SIG-M5 treated with dmso at 0.1 percent for 504 hours (cell line): ENCODE measurements around the gene S100A16.
"Not testable (repeated sequence)": the region's sequence is repeated elsewhere in the genome, so short reads cannot be mapped to it uniquely, and the experiment has no call there.

ENCODE experiments used
- DNase-seq: peaks from one replicate; lab custom pipeline; 2025; ENCODE audit not compliant: unreplicated experiment; lab: John Stamatoyannopoulos, UW

Gene S100A16

GRCh38 chr1:153565529-153566374 is 47.2 kb downstream of the S100A16 start, which contains the start of gene S100A2:
S100A2 (minus strand) TSS chr1:153565844; CDS start chr1:153563877, 1,967 bp downstream.
- DNase-seq = peak; percentile 51

DNA sequence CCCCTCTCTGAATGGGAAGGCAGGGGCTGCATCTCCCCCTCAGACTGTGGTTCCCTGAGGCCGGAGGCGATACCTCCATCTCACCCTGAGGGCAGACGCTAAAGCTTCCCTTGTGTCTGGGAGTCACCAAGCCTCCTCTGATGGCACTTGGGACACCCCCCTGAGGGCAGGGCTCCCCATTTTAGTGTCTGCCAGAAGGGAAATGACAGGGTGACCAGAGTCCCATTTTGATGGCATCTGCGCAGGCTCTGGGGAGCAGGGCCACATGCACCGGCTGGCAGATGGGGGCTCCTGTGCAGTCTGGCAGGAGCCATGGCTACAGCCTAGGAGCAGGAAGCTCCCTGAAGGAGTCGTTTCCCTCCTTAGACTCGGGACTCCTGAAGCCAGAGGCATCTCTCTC is 48.9 kb downstream of the S100A16 start:
- DNase-seq = no peak

DNA sequence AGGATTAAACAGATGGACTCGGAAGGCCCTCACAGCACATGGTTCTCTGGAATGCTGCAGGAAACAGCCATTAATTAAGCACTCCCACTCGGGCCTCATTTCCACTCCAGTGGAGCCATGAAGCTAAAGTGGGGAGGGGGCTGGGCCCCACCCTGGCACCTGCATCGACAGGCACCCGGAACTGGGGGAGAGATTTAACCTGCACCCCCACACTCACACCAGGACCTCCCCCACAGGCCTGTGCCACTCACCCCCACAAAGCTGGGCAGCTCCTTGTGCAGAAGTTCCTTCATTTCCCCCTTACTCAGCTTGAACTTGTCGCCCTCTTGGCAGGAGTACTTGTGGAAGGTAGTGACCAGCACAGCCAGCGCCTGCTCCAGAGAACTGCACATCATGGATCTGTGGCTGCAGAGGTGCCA is 49.4 kb downstream of the S100A16 start:
- DNase-seq = no peak

DNA sequence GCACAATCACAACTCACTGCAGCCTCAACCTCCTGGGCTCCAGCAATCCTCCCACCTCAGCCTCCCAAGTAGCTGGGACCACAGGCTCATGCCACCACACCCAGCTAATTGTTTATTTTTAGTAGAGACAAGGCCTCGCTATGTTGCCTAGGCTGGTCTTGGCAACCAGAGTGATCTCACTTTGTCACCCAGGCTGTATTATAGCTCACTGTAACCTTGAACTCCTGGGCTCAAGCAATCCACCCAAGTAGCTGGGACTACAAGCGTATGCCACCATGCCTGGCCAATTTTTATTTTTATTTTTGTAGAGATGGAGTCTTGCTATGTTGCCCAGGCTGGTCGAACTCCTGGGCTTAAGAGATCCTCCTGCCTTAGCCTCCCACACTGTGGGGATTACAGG is 50.9 kb downstream of the S100A16 start:
- not testable (repeated sequence) for DNase-seq

DNA sequence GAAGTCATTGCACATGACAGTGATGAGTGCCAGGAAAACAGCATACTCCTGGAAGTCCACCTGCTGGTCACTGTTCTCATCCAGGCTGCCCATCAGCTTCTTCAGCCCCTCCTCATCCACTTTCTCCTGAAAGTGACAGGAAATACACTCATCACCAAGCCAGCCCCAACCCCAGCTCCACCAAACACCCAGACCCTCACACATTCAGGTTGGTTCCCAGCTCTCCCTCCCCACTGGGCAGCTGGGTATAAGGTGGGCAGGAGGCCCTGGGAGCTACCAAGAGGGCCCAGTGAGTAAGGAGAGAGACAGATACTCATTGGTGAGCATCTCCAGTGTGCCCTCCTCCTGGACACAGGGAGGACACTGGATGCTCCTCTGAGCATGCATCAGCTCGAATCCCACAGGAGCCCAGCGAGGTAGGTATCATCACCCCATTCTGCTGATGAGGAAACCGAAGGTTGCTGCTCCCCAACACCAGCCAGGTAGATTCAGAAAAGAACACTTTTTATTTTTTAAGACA is 51.4 kb downstream of the S100A16 start:
- no peak for DNase-seq

DNA sequence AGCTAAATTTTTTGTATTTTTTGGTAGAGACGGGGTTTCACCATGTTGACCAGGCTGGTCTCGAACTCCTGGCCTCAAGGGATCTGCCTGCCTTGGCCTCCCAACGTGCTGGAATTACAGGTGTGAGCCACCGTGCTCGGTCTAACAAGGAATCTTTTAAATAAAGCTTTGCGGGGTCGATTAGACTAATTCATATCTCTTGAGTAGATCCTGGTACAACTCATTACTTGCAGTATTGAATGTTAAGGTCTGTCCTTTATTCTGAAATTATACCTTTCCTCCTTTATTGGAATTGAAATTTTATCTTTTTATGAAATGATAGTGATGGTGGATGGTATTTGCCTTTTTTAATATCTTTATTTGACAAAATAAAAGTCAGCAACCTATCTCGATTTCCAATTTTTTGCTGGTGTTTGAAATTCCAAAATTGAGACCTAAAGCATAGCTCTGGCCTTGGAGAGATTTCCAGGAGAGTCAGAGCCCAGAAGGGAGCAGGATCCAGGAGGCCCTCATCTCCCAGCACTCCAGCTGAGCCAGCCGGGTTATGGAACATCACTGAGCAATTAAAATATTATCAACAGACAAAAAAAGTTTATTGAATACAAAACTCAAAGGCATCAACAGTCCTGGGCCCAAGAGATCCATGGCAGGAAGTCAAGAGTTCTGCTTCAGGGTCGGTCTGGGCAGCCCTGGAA is 52.0 kb downstream of the S100A16 start:
- no peak for DNase-seq

- DNase-seq = no peak
These were observed 52.7 kb downstream of the S100A16 start for GRCh38 chr1:153560241-153560640.

- no peak for DNase-seq
These were observed 55.1 kb downstream of the S100A16 start for GRCh38 chr1:153557877-153558276.
